Astrocyte (in vitro differentiated cells and primary cell): ENCODE measurements around the gene STXBP1. TPM values are rescaled to one million over a fixed set of nuclear protein-coding genes. Genes with fewer than 3 reads are reported as not detected.

Experiments used
- DNase-seq: peaks from one replicate; pipeline ENCODE4 v3.0.0-alpha.2; 2010; ENCODE audit warnings: low read depth
- FAIRE-seq: peaks from 2 replicates; lab custom pipeline; 2011; peaks lifted over from hg19 to GRCh38; lab: Jason Lieb, UNC
- H2AFZ ChIP-seq: 2 replicates; pipeline ENCODE4 v1.6.0; 2012; ENCODE audit warnings: low read depth, low read length, inconsistent platforms
- H3K27ac ChIP-seq: 2 replicates; pipeline ENCODE4 v1.5.1; 2011; ENCODE audit warnings: low read depth, low read length, inconsistent platforms
- H3K27me3 ChIP-seq: 2 replicates; pipeline ENCODE4 v1.6.0; 2011; ENCODE audit warnings: low read length, inconsistent platforms; ENCODE audit not compliant: insufficient read depth
- H3K36me3 ChIP-seq: 2 replicates; pipeline ENCODE4 v1.5.1; 2011; ENCODE audit warnings: low read length, inconsistent platforms; ENCODE audit not compliant: insufficient read depth
- H3K4me1 ChIP-seq: 2 replicates; pipeline ENCODE4 v1.5.1; 2011; ENCODE audit warnings: low read length, inconsistent platforms; ENCODE audit not compliant: insufficient read depth
- H3K4me2 ChIP-seq: 2 replicates; pipeline ENCODE4 v1.6.0; 2012; ENCODE audit warnings: low read length, inconsistent platforms
- H3K4me3 ChIP-seq: 2 replicates; pipeline ENCODE4 v1.5.1; 2011; ENCODE audit warnings: low read depth, mild to moderate bottlenecking, low read length, inconsistent platforms; ENCODE audit not compliant: insufficient read depth
- H3K79me2 ChIP-seq: 2 replicates; pipeline ENCODE4 v1.6.0; 2012; ENCODE audit warnings: mild to moderate bottlenecking, low read length, inconsistent platforms; ENCODE audit not compliant: insufficient read depth
- H3K9ac ChIP-seq: 2 replicates; pipeline ENCODE4 v1.6.0; 2012; ENCODE audit warnings: mild to moderate bottlenecking, low read length, inconsistent platforms
- H3K9me3 ChIP-seq: 2 replicates; pipeline ENCODE4 v1.5.1; 2012; ENCODE audit warnings: low read depth, mild to moderate bottlenecking, low read length, inconsistent platforms; ENCODE audit not compliant: insufficient read depth
- H4K20me1 ChIP-seq: 2 replicates; pipeline ENCODE4 v1.6.0; 2012; ENCODE audit warnings: low read length, inconsistent platforms; ENCODE audit not compliant: insufficient read depth
- H3K27ac Mint-ChIP-seq: one replicate; pipeline ENCODE4 v1.8.0; 2021; ENCODE audit warnings: mild to moderate bottlenecking, mixed read lengths; ENCODE audit not compliant: unreplicated experiment
- H3K27me3 Mint-ChIP-seq: one replicate; pipeline ENCODE4 v1.8.0; 2021; ENCODE audit warnings: low read depth, mixed read lengths; ENCODE audit not compliant: unreplicated experiment
- H3K36me3 Mint-ChIP-seq: one replicate; pipeline ENCODE4 v1.8.0; 2021; ENCODE audit warnings: low read depth, mixed read lengths; ENCODE audit not compliant: unreplicated experiment
- H3K4me1 Mint-ChIP-seq: one replicate; pipeline ENCODE4 v1.8.0; 2021; ENCODE audit warnings: low read depth, mixed read lengths; ENCODE audit not compliant: unreplicated experiment
- H3K4me3 Mint-ChIP-seq: one replicate; pipeline ENCODE4 v1.8.0; 2021; ENCODE audit warnings: mild to moderate bottlenecking, moderate library complexity, mixed read lengths; ENCODE audit not compliant: unreplicated experiment
- H3K9me3 Mint-ChIP-seq: one replicate; pipeline ENCODE4 v1.8.0; 2021; ENCODE audit warnings: mild to moderate bottlenecking, mixed read lengths; ENCODE audit not compliant: unreplicated experiment
- EZH2 ChIP-seq: IDR thresholded peaks from 2 replicates; pipeline ENCODE4 v1.6.1; 2012; ENCODE audit warnings: mild to moderate bottlenecking, low read length, inconsistent platforms; ENCODE audit not compliant: insufficient read depth
- total RNA-seq: library from RNA; stranded (reverse); gene quantifications from 2 replicates; pipeline ENCODE4 v1.2.1, GENCODE V29; 2021
- TF ChIP-seq, protein P1 (sequence below): IDR thresholded peaks from 2 replicates; pipeline ENCODE4 v1.5.1; 2011; ENCODE audit warnings: low read depth, mild to moderate bottlenecking, inconsistent platforms, low read length, moderate library complexity; ENCODE audit not compliant: insufficient read depth

The STXBP1 gene
- total RNA-seq, 1 donor from 2014 or later, result 39.6 TPM

DNA sequence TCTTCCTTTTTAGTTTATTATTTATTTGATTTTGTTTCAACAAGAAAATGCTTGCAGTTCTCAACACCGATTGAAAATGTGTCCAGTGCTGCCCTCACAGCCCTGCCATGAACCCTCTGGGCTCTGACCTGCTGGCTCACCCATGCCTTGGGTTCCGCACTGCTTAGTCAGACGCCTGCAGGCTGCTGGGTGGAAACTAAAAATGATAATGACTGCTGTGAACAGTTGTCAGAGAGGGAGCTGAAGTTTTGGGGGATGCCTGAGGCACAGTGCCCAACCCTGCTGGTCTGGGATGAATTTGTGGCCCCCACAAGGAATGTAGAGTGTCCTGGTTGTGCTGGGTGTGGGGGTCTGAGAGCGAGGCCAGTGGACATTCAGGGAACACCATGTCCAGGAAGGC is 72.5 kb downstream of the STXBP1 start:
- Histone ChIP-seq H3K4me3 (no peak overlapping the region), H3K4me2 (peak overlapping the region; percentile 60), H3K4me1 (peaks cover 16% of the 10 kb centered on the region), H3K27ac (no peak overlapping the region), H4K20me1 (no peaks in the 10 kb centered on the region), H2AFZ (no peak overlapping the region), H3K79me2 (no peaks in the 10 kb centered on the region), H3K9ac (no peak overlapping the region), H3K9me3 (no peaks in the 10 kb centered on the region), H3K36me3 (peaks cover 7% of the 10 kb centered on the region), H3K27me3 (no peaks in the 10 kb centered on the region)
- TF ChIP-seq, protein P1, sequence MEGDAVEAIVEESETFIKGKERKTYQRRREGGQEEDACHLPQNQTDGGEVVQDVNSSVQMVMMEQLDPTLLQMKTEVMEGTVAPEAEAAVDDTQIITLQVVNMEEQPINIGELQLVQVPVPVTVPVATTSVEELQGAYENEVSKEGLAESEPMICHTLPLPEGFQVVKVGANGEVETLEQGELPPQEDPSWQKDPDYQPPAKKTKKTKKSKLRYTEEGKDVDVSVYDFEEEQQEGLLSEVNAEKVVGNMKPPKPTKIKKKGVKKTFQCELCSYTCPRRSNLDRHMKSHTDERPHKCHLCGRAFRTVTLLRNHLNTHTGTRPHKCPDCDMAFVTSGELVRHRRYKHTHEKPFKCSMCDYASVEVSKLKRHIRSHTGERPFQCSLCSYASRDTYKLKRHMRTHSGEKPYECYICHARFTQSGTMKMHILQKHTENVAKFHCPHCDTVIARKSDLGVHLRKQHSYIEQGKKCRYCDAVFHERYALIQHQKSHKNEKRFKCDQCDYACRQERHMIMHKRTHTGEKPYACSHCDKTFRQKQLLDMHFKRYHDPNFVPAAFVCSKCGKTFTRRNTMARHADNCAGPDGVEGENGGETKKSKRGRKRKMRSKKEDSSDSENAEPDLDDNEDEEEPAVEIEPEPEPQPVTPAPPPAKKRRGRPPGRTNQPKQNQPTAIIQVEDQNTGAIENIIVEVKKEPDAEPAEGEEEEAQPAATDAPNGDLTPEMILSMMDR, result no peak
- TF ChIP-seq EZH2, result no peak
- peaks cover 17% of the 10 kb centered on the region for H3K4me1 Mint-ChIP-seq
- no peak overlapping the region for H3K4me3 Mint-ChIP-seq
- FAIRE-seq (no peak), DNase-seq (peak; percentile 35)
- peaks cover 37% of the 10 kb centered on the region for H3K36me3 Mint-ChIP-seq
- H3K27me3 Mint-ChIP-seq, result no peaks in the 10 kb centered on the region
- peak overlapping the region; percentile 27 for H3K27ac Mint-ChIP-seq
- H3K9me3 Mint-ChIP-seq, result no peaks in the 10 kb centered on the region

DNA sequence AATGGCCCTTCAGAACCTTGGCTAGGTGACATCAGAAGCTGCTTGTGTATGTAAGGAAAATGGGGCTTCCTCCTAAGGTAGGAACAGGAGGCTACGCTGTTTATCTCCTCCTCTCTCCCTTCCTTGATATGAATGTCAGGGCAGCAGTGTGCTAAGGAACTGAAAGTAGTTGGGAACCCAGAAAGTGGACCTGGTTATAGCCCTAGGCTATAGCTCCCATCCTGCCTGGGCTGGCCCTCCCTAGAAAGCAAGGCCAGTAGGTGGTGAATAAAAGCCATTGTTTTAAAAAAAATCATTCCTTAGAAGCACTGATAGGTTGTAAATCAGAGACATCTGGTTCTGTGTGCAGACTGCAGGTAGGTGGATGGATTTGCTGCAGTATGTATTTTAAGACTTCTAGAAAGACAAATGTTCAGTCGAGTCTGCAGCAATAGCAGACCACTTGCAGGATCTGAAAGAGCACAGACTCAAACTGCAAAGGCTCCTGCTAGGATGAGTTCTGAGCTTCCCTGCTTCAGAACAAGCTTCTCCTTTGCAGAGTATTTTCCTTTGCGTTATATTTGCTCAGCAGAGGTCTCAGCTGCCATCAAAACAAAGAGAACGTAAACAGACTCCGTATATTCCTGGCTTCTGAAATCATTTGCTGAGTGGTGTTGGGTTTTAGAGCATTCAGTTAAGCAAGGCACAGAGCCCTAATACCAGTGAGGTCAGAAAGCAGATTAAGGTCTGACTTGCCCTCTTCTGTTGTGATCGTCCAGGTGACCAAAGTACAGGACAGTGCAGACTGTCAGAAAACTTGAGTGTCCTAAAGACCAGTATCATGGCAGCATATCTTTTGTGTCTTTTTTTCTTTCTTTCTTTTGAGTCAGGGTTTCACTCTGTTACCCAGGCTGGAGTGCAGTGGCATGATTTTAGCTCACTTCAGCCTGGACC is 74.7 kb downstream of the STXBP1 start:
- peaks cover 17% of the 10 kb centered on the region for H3K4me1 Mint-ChIP-seq
- Histone ChIP-seq H3K4me1 (peaks cover 16% of the 10 kb centered on the region), H2AFZ (no peak overlapping the region), H3K36me3 (peaks cover 7% of the 10 kb centered on the region), H3K27ac (no peak overlapping the region), H3K27me3 (no peaks in the 10 kb centered on the region), H3K9ac (no peak overlapping the region), H4K20me1 (no peaks in the 10 kb centered on the region), H3K4me2 (no peak overlapping the region), H3K9me3 (no peaks in the 10 kb centered on the region), H3K79me2 (no peaks in the 10 kb centered on the region), H3K4me3 (no peak overlapping the region)
- no peaks in the 10 kb centered on the region for H3K27me3 Mint-ChIP-seq
- no peak for TF ChIP-seq EZH2
- TF ChIP-seq, protein P1, result no peak
- no peak overlapping the region for H3K4me3 Mint-ChIP-seq
- peaks cover 3% of the 10 kb centered on the region for H3K9me3 Mint-ChIP-seq
- FAIRE-seq, result no peak
- no peak for DNase-seq
- H3K27ac Mint-ChIP-seq, result no peak overlapping the region
- peaks cover 39% of the 10 kb centered on the region for H3K36me3 Mint-ChIP-seq
